Endothelial cell of umbilical vein (primary cell): ENCODE results near the gene ZMYND11. TPM values are rescaled to one million over a fixed set of nuclear protein-coding genes. Genes with fewer than 3 reads are reported as not detected.

Source experiments
- BruUV-seq: library from RNA; stranded (reverse); fragments of 400-500 nt; replicated peaks from 2 replicates; lab custom pipeline; 2021; lab: Mats Ljungman, UMichigan
- CTCF ChIA-PET: fragments of 300-600, 350-600 bp; sonication (Branson Sonifier 250); formaldehyde crosslinking; loops from one replicate; lab custom pipeline; 2021; ENCODE audit warnings: antibody characterized with exemption, inconsistent platforms; lab: Charles Lee
- POLR2A ChIA-PET: fragments of 300-600, 350-600 bp; sonication (Branson Sonifier 250); formaldehyde crosslinking; loops from one replicate; lab custom pipeline; 2021; ENCODE audit warnings: antibody characterized with exemption, inconsistent platforms; lab: Charles Lee
- DNase-seq: peaks from one replicate; pipeline ENCODE4 v3.0.0-alpha.2; 2011; ENCODE audit warnings: low read depth, low spot score
- FAIRE-seq: peaks from 2 replicates; lab custom pipeline; 2011; peaks lifted over from hg19 to GRCh38; lab: Jason Lieb, UNC
- H2AFZ ChIP-seq: 2 replicates; pipeline ENCODE4 v1.6.0; 2012; ENCODE audit warnings: low read depth, low read length, control low read depth, inconsistent platforms
- H3K27ac ChIP-seq: 2 replicates; pipeline ENCODE4 v1.5.1; 2011; ENCODE audit warnings: low read depth, mild to moderate bottlenecking, control low read depth, low read length, moderate library complexity; ENCODE audit not compliant: insufficient read depth
- H3K27me3 ChIP-seq, 2 experiments: 2 replicates each; pipeline versions ENCODE4 v1.6.0 to v1.6.1; 2011; ENCODE audit warnings: low read length in 2 of 2, mixed read lengths in 1 of 2; ENCODE audit not compliant: control insufficient read depth in 2 of 2, insufficient read depth in 2 of 2
- H3K36me3 ChIP-seq, 2 experiments: 2 replicates in 1 of 2; 3 replicates in 1 of 2; pipeline ENCODE4 v1.5.1; 2011; ENCODE audit warnings: low read length in 2 of 2, mild to moderate bottlenecking in 1 of 2, moderate library complexity in 1 of 2; ENCODE audit not compliant: control insufficient read depth in 2 of 2, insufficient read depth in 2 of 2; ENCODE audit errors: extremely low read depth in 1 of 2
- H3K4me1 ChIP-seq: 3 replicates; pipeline ENCODE4 v1.5.1; 2011; ENCODE audit warnings: mild to moderate bottlenecking, low read length; ENCODE audit not compliant: control insufficient read depth, insufficient read depth; ENCODE audit errors: extremely low read depth
- H3K4me2 ChIP-seq: 2 replicates; pipeline ENCODE4 v1.6.1; 2011; ENCODE audit warnings: low read length, control low read depth, mixed read lengths; ENCODE audit not compliant: insufficient read depth
- H3K4me3 ChIP-seq, 3 experiments: fragments of 200-600 bp in 1 of 3; sonication (generic), shearing (Covaris generic) in 1 of 3; replicated peaks in 1 of 3; 2 replicates each; pipeline ENCODE4 v1.5.1; 2011 to 2016; ENCODE audit warnings: control low read depth in 3 of 3, low read length in 3 of 3, mild to moderate bottlenecking in 2 of 3, inconsistent platforms in 1 of 3, low read depth in 1 of 3, moderate library complexity in 1 of 3; ENCODE audit not compliant: insufficient read depth in 1 of 3
- H3K79me2 ChIP-seq: 2 replicates; pipeline ENCODE4 v1.6.0; 2012; ENCODE audit warnings: low read length, inconsistent platforms; ENCODE audit not compliant: control insufficient read depth, insufficient read depth
- H3K9ac ChIP-seq: replicated peaks from 2 replicates; pipeline ENCODE3; 2011; ENCODE audit warnings: low read length, control low read depth; ENCODE audit not compliant: insufficient read depth; ENCODE audit errors: extremely low read depth
- H3K9me1 ChIP-seq: replicated peaks from 3 replicates; pipeline ENCODE4 v1.6.0; 2011; ENCODE audit warnings: mild to moderate bottlenecking, low read length; ENCODE audit not compliant: control insufficient read depth, insufficient read depth; ENCODE audit errors: extremely low read depth
- H3K9me3 ChIP-seq: replicated peaks from 2 replicates; pipeline ENCODE4 v1.5.1; 2012; ENCODE audit warnings: low read length, inconsistent platforms; ENCODE audit not compliant: control insufficient read depth, insufficient read depth
- H4K20me1 ChIP-seq: replicated peaks from 2 replicates; pipeline ENCODE3; 2011; ENCODE audit warnings: mild to moderate bottlenecking, low read length; ENCODE audit not compliant: control insufficient read depth, insufficient read depth; ENCODE audit errors: extremely low read depth
- CTCF ChIP-seq, 2 donors: IDR thresholded peaks; 1 replicate in 1 of 2; 2 replicates in 1 of 2; pipeline ENCODE4 v1.5.1; 2011; ENCODE audit warnings: low read length in 2 of 2, mild to moderate bottlenecking in 2 of 2, moderate library complexity in 2 of 2, control low read depth in 1 of 2, inconsistent platforms in 1 of 2, low read depth in 1 of 2; ENCODE audit not compliant: insufficient read depth in 1 of 2; ENCODE audit errors: extremely low read depth in 1 of 2
- EZH2 ChIP-seq: IDR thresholded peaks from 2 replicates; pipeline ENCODE4 v1.6.1; 2012; ENCODE audit warnings: borderline replicate concordance, low read depth, mild to moderate bottlenecking, moderate library complexity, low read length, inconsistent platforms; ENCODE audit not compliant: severe bottlenecking
- FOS ChIP-seq: IDR thresholded peaks from 2 replicates; pipeline ENCODE4 v1.6.1; 2011; ENCODE audit warnings: mild to moderate bottlenecking, low read length, moderate library complexity, borderline replicate concordance; ENCODE audit not compliant: insufficient read depth
- GATA2 ChIP-seq: IDR thresholded peaks from 2 replicates; pipeline ENCODE4 v1.7.0; 2011; ENCODE audit warnings: low read depth, mild to moderate bottlenecking, moderate library complexity, mixed read lengths, low read length; ENCODE audit not compliant: insufficient read length, insufficient read depth
- JUN ChIP-seq: IDR thresholded peaks from 2 replicates; pipeline ENCODE4 v1.6.1; 2011; ENCODE audit warnings: borderline replicate concordance, low read depth; ENCODE audit not compliant: insufficient read length, insufficient read depth
- MYC ChIP-seq: IDR thresholded peaks from one replicate; pipeline ENCODE4 v1.6.1; 2011; ENCODE audit warnings: mild to moderate bottlenecking, low read depth, low read length
- POLR2A ChIP-seq: IDR thresholded peaks from 2 replicates; pipeline ENCODE4 v1.6.1; 2012; ENCODE audit warnings: low read depth, mild to moderate bottlenecking, control low read depth, low read length
- POLR2AphosphoS5 ChIP-seq: IDR thresholded peaks from 2 replicates; pipeline ENCODE4 v1.6.1; 2012; ENCODE audit warnings: low read depth, mild to moderate bottlenecking, control low read depth, low read length, moderate library complexity; ENCODE audit not compliant: insufficient read depth
- dilution Hi-C: fragments of 300-500 bp; cut with MboI; formaldehyde crosslinking; loops from one replicate; pipeline ENCODE4 v1.15.0; 2019; ENCODE audit warnings: low sequenced_read_pairs; ENCODE audit not compliant: extremely low pct_ligation_motif_present
- intact Hi-C: fragments of 100-400 bp; cut with micrococcal nuclease; formaldehyde crosslinking; loops from one replicate; pipeline ENCODE4 v1.10.0; 2022
- polyA plus RNA-seq, 4 experiments: library from polyadenylated mRNA; depleted of rRNA in 3 of 4; stranded (reverse) in 3 of 4; unstranded in 1 of 4; fragments of >200 nt; gene quantifications; 2 replicates each; pipeline versions ENCODE4 v1.2.1 to v1.2.3, GENCODE V29; 2011 to 2012; ENCODE audit warnings: missing spikeins in 1 of 4
- total RNA-seq: library from RNA; stranded (reverse); gene quantifications from 2 replicates; pipeline ENCODE4 v1.2.3, GENCODE V29; 2021
- TF ChIP-seq, protein P1 (sequence below): IDR thresholded peaks from 2 replicates; pipeline ENCODE4 v1.6.1; 2011; ENCODE audit not compliant: insufficient read depth, insufficient read length

The ZMYND11 gene
- total and polyA plus RNA-seq, 2 donors (not counting 3 experiments of a cell fraction or from before 2014, with no cell fraction given) = 17.0 to 56.0 TPM

DNA sequence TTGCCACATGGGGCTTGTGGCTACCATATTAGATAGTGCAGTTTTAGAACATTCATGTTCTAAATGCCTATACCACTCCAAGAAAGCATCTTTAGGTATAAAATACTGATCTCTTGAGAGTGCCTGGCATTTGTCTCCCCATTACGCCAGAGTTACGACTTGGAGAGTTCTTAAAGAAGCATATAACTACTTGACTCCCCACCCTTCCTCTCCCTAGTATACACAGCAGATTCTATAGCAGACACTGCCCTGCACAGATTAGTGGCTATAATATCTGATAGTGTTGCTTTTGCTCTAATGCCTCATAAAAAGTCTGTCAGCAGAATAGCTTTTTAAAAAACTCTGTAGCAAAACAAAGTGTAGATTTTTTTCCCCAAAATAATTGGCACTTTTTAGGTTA lies 90.8 kb downstream of the ZMYND11 start:
- ChIA-PET CTCF (no interaction called here), POLR2A (no interaction called here)
- no peak overlapping the region for H3K9ac ChIP-seq
- no peaks in the 10 kb centered on the region for H4K20me1 ChIP-seq
- no peak for FAIRE-seq
- H3K4me3 ChIP-seq = no peak overlapping the region
- no TSS peak for BruUV-seq
- H3K4me1 ChIP-seq = no peaks in the 10 kb centered on the region
- no peak for DNase-seq
- no peak overlapping the region for H2AFZ ChIP-seq
- intact Hi-C loops = no loop called here
- no peaks in the 10 kb centered on the region for H3K9me1 ChIP-seq
- TF ChIP-seq JUN (no peak), POLR2A (no peak), FOS (no peak), POLR2AphosphoS5 (no peak), MYC (no peak), CTCF (IDR thresholded peaks at IDR 0.05; ENCODE audit: extremely low read depth in 1 of 2, insufficient read depth in 1 of 2, low read depth in 1 of 2, low read length in 2 of 2) (no peak), EZH2 (no peak), GATA2 (no peak)
- TF ChIP-seq, protein P1, sequence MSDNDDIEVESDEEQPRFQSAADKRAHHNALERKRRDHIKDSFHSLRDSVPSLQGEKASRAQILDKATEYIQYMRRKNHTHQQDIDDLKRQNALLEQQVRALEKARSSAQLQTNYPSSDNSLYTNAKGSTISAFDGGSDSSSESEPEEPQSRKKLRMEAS = no peak
- H3K36me3 ChIP-seq = no peaks in the 10 kb centered on the region
- no peaks in the 10 kb centered on the region for H3K27me3 ChIP-seq
- no peaks in the 10 kb centered on the region for H3K9me3 ChIP-seq
- H3K79me2 ChIP-seq = no peaks in the 10 kb centered on the region
- no peak overlapping the region for H3K4me2 ChIP-seq
- dilution Hi-C loops = no loop called here
- no peak overlapping the region for H3K27ac ChIP-seq
